GM13976 (cell line): ENCODE results near the gene EIF2S1.
"Not testable (repeated sequence)": the region's sequence is repeated elsewhere in the genome, so short reads cannot be mapped to it uniquely, and the experiment has no call there.

ENCODE experiments used
- DNase-seq: peaks from one replicate; pipeline ENCODE4 v3.0.0; 2012; ENCODE audit warnings: low spot score
- in situ Hi-C: fragments of 300-500 bp; cut with MboI; formaldehyde crosslinking; loops from one replicate; pipeline ENCODE4 v1.12.0; 2022; ENCODE audit warnings: low sequenced_read_pairs, mixed read lengths, inconsistent platforms; ENCODE audit not compliant: unreplicated experiment
- TF ChIP-seq, protein P1 (sequence below): IDR thresholded peaks from 2 replicates; pipeline ENCODE4 v1.5.1; 2012; ENCODE audit warnings: borderline replicate concordance, mild to moderate bottlenecking; ENCODE audit not compliant: insufficient read depth; ENCODE audit errors: extremely low read depth, missing control alignments, control extremely low read depth

Gene EIF2S1

DNA sequence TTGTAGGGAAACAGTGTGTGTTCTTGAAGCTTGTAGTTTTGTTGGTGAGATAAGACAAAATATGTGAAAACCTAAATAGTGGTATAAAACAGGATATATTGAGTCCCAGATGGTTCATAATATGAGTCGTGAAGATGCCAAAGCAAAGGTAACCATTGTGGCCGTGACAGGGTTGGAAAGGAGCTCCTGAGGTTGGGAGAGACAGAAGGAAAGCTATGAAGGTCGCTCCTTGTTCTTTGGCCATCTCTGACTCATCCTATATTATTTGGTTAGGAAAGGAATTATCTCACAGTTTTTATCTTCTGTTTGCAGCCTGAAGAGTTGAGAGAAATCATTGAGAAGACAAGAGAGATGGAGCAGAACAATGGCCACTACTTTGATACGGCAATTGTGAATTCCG lies 27.7 kb upstream of the EIF2S1 start:
- TF ChIP-seq, protein P1, sequence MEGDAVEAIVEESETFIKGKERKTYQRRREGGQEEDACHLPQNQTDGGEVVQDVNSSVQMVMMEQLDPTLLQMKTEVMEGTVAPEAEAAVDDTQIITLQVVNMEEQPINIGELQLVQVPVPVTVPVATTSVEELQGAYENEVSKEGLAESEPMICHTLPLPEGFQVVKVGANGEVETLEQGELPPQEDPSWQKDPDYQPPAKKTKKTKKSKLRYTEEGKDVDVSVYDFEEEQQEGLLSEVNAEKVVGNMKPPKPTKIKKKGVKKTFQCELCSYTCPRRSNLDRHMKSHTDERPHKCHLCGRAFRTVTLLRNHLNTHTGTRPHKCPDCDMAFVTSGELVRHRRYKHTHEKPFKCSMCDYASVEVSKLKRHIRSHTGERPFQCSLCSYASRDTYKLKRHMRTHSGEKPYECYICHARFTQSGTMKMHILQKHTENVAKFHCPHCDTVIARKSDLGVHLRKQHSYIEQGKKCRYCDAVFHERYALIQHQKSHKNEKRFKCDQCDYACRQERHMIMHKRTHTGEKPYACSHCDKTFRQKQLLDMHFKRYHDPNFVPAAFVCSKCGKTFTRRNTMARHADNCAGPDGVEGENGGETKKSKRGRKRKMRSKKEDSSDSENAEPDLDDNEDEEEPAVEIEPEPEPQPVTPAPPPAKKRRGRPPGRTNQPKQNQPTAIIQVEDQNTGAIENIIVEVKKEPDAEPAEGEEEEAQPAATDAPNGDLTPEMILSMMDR: no peak
- in situ Hi-C loops: no loop called here
- no peak for DNase-seq

DNA sequence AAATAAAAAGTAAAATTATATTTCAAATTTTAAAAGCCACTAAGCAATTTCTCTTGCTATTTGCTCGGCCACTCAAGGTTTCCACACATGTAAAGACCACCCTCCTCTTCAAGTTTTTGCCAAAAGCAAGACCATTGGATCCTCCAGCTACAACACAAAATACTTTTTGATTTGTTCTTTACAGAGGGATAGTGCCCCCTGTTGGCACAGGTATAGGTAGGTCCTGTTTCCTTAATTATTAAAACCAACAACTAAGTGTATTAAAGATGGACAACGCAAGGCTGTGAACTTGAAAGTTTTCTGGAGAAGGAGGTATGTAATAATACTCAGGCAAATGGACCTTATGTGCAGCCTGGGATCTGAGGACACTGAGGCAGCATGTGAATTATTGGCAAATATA lies 24.3 kb upstream of the EIF2S1 start:
- TF ChIP-seq, protein P1: no peak
- in situ Hi-C loops: no loop called here
- no peak for DNase-seq

DNA sequence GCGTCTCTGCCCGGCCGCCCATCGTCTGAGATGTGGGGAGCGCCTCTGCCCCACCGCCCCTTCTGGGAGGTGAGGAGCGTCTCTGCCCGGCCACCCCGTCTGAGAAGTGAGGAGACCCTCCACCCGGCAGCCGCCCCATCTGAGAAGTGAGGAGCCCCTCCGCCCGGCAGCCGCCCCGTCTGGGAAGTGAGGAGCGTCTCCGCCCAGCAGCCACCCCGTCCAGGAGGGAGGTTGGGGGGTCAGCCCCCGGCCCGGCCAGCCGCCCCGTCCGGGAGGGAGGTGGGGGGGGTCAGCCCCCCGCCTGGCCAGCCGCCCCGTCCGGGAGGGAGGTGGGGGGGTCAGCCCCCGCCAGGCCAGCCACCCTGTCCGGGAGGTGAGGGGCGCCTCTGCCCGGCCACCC lies 18.9 kb upstream of the EIF2S1 start:
- in situ Hi-C loops, DNase-seq: not testable (repeated sequence)

- DNase-seq: no peak
Observed at GRCh38 chr14:67343601-67344230, 16.4 kb upstream of the EIF2S1 start.

GRCh38 chr14:67345583-67345982 lies 14.5 kb upstream of the EIF2S1 start:
- TF ChIP-seq, protein P1: no peak
- no peak for DNase-seq
- in situ Hi-C loops: no loop called here

More at GRCh38 chr14:67343601-67344230, 16.4 kb upstream of the EIF2S1 start:
- TF ChIP-seq, protein P1: no peak
- in situ Hi-C loops: no loop called here

- in situ Hi-C loops: no loop called here
Observed at GRCh38 chr14:67352055-67352454, 8.1 kb upstream of the EIF2S1 start.

GRCh38 chr14:67357186-67357968 lies 2.8 kb upstream of the EIF2S1 start:
- in situ Hi-C loops: no loop called here
- no peak for DNase-seq
- TF ChIP-seq, protein P1: no peak

More at GRCh38 chr14:67352055-67352454, 8.1 kb upstream of the EIF2S1 start:
- TF ChIP-seq, protein P1: no peak
- no peak for DNase-seq
